Tibial nerve (tissue), 4 donors: ENCODE data around the gene LSM10.

Experiments
- EP300 ChIP-seq, 2 donors: sonication (generic); formaldehyde crosslinking; IDR thresholded peaks; one replicate each; pipeline ENCODE4 v1.6.1; 2017; ENCODE audit warnings: antibody characterized with exemption in 2 of 2, mild to moderate bottlenecking in 1 of 2
- TF ChIP-seq, protein P1 (sequence below), 5 experiments: fragments of 200-600 bp in 3 of 5; fragments of 450-650 bp in 2 of 5; sonication (generic) in 3 of 5; IDR thresholded peaks; one replicate each; pipeline ENCODE4 v1.5.1; 2016 to 2019; ENCODE audit warnings: antibody characterized with exemption in 5 of 5, mild to moderate bottlenecking in 3 of 5, moderate library complexity in 2 of 5

GRCh38 chr1:36440646-36441045 lies 42.9 kb upstream of the LSM10 start:
- TF ChIP-seq, protein P1, sequence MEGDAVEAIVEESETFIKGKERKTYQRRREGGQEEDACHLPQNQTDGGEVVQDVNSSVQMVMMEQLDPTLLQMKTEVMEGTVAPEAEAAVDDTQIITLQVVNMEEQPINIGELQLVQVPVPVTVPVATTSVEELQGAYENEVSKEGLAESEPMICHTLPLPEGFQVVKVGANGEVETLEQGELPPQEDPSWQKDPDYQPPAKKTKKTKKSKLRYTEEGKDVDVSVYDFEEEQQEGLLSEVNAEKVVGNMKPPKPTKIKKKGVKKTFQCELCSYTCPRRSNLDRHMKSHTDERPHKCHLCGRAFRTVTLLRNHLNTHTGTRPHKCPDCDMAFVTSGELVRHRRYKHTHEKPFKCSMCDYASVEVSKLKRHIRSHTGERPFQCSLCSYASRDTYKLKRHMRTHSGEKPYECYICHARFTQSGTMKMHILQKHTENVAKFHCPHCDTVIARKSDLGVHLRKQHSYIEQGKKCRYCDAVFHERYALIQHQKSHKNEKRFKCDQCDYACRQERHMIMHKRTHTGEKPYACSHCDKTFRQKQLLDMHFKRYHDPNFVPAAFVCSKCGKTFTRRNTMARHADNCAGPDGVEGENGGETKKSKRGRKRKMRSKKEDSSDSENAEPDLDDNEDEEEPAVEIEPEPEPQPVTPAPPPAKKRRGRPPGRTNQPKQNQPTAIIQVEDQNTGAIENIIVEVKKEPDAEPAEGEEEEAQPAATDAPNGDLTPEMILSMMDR (IDR thresholded peaks at IDR 0.05): no peak
- TF ChIP-seq EP300 (IDR thresholded peaks at IDR 0.05): no peak
